Measurements from ENCODE around the gene LIN37. TPM values are rescaled to one million over a fixed set of nuclear protein-coding genes. Genes with fewer than 3 reads are reported as not detected.
"Not testable (repeated sequence)": the region's sequence is repeated elsewhere in the genome, so short reads cannot be mapped to it uniquely, and the experiment has no call there.

Gene LIN37
- total RNA-seq, 2 experiments from 2014 or later = 13.7 to 15.9 TPM

DNA sequence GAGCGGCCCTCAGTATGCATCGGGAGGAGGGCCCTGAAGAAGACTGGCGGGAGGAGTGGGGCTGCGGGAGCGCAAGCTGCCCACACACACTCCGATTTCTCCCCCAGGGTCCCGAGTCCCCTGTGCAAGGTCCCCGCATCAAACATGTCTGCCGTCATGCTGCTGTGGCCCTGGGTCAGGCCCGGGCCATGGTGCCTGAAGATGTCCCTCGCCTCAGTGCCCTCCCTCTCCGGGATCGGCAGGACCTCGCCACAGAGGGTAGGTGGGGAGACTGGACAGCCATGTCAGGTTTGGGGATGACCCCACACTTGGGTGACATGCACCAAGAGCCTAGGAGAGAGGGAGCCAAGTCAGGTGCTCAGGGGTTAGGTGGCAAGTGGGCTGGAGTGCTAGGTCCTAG lies 25.9 kb upstream of the LIN37 start:
- Mint-ChIP-seq H3K27ac (peak overlapping the region; percentile 31), H3K27me3 (no peaks in the 10 kb centered on the region), H3K4me3 (no peak overlapping the region), H3K36me3 (ENCODE audit: low read depth) (peaks cover 50% of the 10 kb centered on the region), H3K9me3 (no peaks in the 10 kb centered on the region), H3K4me1 (peaks cover 18% of the 10 kb centered on the region)
- POLR2A ChIA-PET = interaction anchor here (0.5 kb wide), 1 partner anchor 68 kb away, joined by 3 read pairs; no protein-coding TSS in a partner anchor
- DNase-seq = no peak
- CTCF ChIA-PET = interaction anchor here (0.8 to 1.7 kb wide), 2 partner anchors 14 to 20 kb away, joined by 3 to 5 read pairs; partner anchors contain the start of gene IGFLR1

DNA sequence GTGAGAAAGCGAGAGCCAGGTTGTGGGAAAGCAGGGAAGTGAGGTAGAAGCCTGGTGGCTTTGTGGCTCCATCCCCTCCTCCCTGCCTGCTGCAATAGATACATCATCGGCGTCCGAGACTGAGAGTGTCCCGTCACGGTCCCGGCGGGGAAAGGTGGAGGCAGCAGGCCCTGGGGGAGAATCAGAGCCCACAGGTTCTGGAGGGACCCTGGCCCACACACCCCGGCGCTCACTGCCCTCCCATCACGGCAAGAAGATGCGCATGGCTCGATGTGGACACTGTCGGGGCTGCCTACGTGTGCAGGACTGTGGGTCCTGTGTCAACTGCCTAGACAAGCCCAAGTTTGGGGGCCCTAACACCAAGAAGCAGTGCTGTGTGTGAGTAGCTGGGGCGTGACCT lies 25.5 kb upstream of the LIN37 start:
- Mint-ChIP-seq H3K4me1 (peaks cover 18% of the 10 kb centered on the region), H3K27me3 (no peaks in the 10 kb centered on the region), H3K9me3 (no peaks in the 10 kb centered on the region), H3K4me3 (no peak overlapping the region), H3K27ac (no peak overlapping the region), H3K36me3 (ENCODE audit: low read depth) (peaks cover 51% of the 10 kb centered on the region)
- ChIA-PET POLR2A (no interaction called here), CTCF (interaction anchor here (0.7 to 2.9 kb wide), 5 partner anchors 9 to 22 kb away, joined by 3 to 13 read pairs (median 3); partner anchors contain the start of genes IGFLR1, PSENEN and U2AF1L4)
- no peak for DNase-seq

DNA sequence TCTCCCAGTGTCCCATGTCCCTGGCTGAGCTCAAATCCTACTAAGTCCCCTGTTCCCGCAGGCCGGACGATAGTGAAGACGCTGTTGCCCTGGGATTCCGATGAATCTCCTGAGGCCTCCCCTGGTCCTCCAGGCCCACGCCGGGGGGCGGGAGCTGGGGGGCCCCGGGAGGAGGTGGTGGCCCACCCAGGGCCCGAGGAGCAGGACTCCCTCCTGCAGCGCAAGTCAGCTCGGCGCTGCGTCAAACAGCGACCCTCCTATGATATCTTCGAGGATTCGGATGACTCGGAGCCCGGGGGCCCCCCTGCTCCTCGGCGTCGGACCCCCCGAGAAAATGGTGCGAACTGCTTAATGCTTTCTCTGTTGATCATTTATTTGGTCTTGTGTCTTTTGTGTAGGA lies 24.7 kb upstream of the LIN37 start:
- POLR2A ChIA-PET = no interaction called here
- H3K4me1 Mint-ChIP-seq = peaks cover 18% of the 10 kb centered on the region
- H3K4me3 Mint-ChIP-seq = no peak overlapping the region
- CTCF ChIA-PET = interaction anchor here (0.7 to 2.9 kb wide), 5 partner anchors 8 to 21 kb away, joined by 3 to 13 read pairs (median 3); partner anchors contain the start of genes IGFLR1, PSENEN and U2AF1L4
- no peak overlapping the region for H3K27ac Mint-ChIP-seq
- H3K36me3 Mint-ChIP-seq (ENCODE audit: low read depth) = peaks cover 59% of the 10 kb centered on the region
- DNase-seq = no peak
- no peaks in the 10 kb centered on the region for H3K27me3 Mint-ChIP-seq
- no peaks in the 10 kb centered on the region for H3K9me3 Mint-ChIP-seq

DNA sequence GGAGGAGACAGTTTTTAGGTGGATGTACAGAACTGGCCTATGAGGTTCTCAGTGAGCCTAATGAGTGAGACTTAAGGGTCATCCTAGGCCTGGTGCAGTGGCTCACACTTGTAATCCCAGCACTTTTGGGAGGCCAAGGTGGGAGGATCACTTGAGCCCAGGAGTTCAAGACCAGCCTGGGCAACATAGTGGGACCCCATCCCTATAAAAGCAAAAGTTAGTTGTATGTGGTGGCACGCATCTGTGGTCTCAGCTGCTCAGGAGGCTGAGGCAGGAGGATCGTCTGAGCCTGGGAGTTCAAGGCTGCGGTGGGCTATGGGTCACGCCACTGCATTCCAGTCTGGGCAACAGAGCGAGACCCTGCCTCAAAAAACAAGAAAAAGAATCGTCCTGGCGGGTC lies 24.2 kb upstream of the LIN37 start:
- H3K4me3 Mint-ChIP-seq, H3K27ac Mint-ChIP-seq, POLR2A ChIA-PET, H3K27me3 Mint-ChIP-seq, H3K9me3 Mint-ChIP-seq, DNase-seq: not testable (repeated sequence)
- CTCF ChIA-PET = interaction anchor here (2.9 kb wide), 1 partner anchor 13 kb away, joined by 13 read pairs; no protein-coding TSS in a partner anchor
- Mint-ChIP-seq H3K36me3 (ENCODE audit: low read depth) (peaks cover 63% of the 10 kb centered on the region), H3K4me1 (peaks cover 13% of the 10 kb centered on the region)

DNA sequence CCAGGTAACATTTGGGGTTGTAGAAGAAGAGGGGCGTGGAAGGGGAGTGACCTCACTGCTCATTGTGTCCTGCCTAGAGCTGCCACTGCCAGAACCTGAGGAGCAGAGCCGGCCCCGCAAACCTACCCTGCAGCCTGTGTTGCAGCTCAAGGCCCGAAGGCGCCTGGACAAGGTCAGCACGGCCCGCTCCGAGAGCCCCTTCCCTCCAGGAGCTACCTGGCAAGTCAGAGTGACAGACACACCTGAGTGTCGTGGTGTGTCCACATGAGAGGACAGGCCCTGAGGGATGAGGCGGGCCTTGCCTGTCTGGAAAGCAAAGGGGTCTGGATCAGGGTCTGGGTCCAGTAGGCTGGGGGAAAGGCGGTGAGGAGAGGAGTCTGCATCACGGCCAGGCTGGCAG lies 23.8 kb upstream of the LIN37 start:
- Mint-ChIP-seq H3K27me3 (no peaks in the 10 kb centered on the region), H3K36me3 (ENCODE audit: low read depth) (peaks cover 66% of the 10 kb centered on the region), H3K9me3 (no peaks in the 10 kb centered on the region), H3K27ac (no peak overlapping the region), H3K4me1 (peaks cover 9% of the 10 kb centered on the region), H3K4me3 (no peak overlapping the region)
- ChIA-PET CTCF (interaction anchor here (2.9 kb wide), 1 partner anchor 12 kb away, joined by 13 read pairs; no protein-coding TSS in a partner anchor), POLR2A (no interaction called here)
- no peak for DNase-seq

DNA sequence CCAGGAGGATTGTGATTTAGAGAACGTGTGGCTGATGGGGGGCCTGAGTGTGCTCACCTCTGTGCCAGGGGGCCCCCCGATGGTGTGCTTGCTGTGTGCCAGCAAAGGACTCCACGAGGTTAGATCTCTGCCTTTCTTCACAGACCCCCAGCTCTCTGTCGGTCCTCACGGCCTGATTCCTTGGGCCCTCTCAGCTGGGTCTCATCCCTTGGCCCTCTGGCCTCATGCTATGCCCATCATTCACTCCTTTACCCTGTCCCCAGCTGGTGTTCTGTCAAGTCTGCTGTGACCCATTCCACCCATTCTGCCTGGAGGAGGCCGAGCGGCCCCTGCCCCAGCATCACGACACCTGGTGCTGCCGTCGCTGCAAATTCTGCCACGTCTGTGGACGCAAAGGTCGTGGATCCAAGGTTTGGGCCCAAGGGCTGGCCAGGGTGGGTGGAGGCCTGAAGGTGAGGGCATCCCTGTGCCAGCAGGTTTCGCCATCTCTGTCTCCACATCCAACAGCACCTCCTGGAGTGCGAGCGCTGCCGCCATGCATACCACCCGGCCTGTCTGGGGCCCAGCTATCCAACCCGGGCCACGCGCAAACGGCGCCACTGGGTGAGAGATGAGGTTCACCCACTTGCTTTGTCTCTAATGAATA lies 23.0 kb upstream of the LIN37 start:
- no peak for DNase-seq
- peaks cover 6% of the 10 kb centered on the region for H3K4me1 Mint-ChIP-seq
- peaks cover 69% of the 10 kb centered on the region for H3K36me3 Mint-ChIP-seq (ENCODE audit: low read depth)
- no peaks in the 10 kb centered on the region for H3K9me3 Mint-ChIP-seq
- ChIA-PET CTCF (interaction anchor here (2.9 kb wide), 1 partner anchor 11 kb away, joined by 13 read pairs; no protein-coding TSS in a partner anchor), POLR2A (no interaction called here)
- H3K27me3 Mint-ChIP-seq = no peaks in the 10 kb centered on the region
- H3K27ac Mint-ChIP-seq = no peak overlapping the region
- no peak overlapping the region for H3K4me3 Mint-ChIP-seq

DNA sequence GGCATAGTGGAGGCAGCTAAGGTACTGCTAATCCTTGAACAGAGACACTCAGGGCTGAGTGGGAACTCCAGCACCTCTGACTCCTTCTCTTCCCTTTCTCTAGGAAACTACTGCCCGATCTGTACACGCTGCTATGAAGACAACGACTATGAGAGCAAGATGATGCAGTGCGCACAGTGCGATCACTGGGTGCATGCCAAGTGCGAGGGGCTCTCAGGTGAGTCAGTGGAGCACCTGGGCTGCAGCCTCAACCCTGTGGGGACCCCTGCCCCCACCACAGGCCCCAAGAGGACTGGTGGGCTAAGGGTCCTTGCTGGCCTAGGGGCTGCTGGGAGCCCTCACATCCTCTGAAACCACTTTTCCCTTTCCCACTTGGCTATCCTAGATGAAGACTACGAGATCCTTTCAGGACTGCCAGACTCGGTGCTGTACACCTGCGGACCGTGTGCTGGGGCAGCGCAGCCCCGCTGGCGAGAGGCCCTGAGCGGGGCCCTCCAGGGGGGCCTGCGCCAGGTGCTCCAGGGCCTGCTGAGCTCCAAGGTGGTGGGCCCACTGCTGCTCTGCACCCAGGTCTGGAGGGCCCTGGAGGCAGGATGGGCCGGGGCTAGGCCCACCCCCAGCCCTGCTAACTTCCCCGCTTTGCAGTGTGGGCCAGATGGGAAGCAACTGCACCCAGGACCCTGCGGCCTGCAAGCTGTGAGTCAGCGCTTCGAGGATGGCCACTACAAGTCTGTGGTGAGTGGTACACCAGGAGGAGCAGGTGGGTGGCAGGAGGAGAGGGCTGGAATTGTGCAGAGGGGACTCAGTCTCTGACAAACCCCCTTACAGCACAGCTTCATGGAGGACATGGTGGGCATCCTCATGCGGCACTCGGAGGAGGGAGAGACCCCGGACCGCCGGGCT lies 21.1 kb upstream of the LIN37 start:
- Mint-ChIP-seq H3K27me3 (no peaks in the 10 kb centered on the region), H3K4me3 (no peak overlapping the region), H3K4me1 (no peaks in the 10 kb centered on the region), H3K27ac (no peak overlapping the region), H3K9me3 (no peaks in the 10 kb centered on the region), H3K36me3 (ENCODE audit: low read depth) (peaks cover 70% of the 10 kb centered on the region)
- ChIA-PET CTCF (interaction anchor here (0.8 to 2.4 kb wide), 7 partner anchors 10 to 93 kb away, joined by 3 to 11 read pairs (median 4); partner anchors contain the start of gene LIN37), POLR2A (no interaction called here)
- no peak for DNase-seq

DNA sequence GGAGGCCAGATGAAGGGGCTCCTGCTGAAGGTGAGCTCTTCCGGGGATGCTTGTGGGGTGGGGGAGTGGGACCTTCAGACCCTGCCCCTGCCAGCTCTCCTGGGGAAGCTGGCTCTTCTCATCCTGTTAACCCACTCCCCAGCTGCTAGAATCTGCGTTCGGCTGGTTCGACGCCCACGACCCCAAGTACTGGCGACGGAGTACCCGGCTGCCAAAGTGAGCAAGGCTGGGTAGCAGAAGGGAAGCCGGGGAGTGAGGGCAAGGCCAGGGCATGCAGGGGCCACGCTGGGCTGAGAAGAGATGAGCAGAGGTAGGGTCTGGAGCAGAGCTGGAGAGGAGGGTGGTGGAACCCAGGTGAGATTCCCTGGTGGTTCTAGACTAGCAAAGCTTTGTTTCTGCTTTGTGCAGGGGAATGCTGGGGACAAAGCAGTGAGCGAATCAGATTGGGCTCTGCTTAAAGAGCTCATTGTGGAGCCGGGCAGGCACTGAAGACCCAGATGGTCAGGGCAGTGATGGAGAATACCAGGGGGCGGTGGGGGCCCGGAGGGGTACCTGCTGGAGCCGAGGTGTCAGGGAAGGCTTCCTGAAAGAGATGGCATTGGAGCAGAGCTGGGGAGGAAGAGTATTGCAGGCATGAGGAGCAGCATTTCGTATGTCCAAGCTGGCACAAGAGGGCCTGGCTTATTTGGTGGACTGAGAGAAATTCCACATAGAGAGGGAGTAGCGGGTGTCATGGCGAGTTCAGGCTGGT lies 20.2 kb upstream of the LIN37 start:
- H3K9me3 Mint-ChIP-seq = no peaks in the 10 kb centered on the region
- H3K36me3 Mint-ChIP-seq (ENCODE audit: low read depth) = peaks cover 65% of the 10 kb centered on the region
- ChIA-PET CTCF (interaction anchor here (0.8 to 2.4 kb wide), 5 partner anchors 9 to 92 kb away, joined by 4 to 11 read pairs (median 7); partner anchors contain the start of gene LIN37), POLR2A (no interaction called here)
- H3K27ac Mint-ChIP-seq = no peak overlapping the region
- no peaks in the 10 kb centered on the region for H3K27me3 Mint-ChIP-seq
- no peaks in the 10 kb centered on the region for H3K4me1 Mint-ChIP-seq
- DNase-seq = no peak
- no peak overlapping the region for H3K4me3 Mint-ChIP-seq

DNA sequence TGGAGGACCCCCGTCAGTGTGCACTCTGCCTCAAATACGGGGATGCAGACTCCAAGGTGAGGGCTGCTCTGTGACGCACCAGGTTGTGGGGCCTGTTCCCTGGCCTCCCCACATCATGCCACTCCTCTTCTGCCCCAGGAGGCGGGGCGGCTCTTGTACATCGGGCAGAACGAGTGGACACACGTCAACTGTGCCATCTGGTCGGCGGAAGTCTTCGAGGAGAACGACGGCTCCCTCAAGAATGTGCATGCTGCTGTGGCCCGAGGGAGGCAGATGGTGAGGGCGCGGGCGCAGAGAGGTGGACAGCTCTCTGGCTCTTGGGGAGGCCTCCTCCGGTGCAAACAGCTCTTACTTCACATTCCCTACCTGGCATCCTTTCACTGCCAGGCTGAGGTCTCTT lies 19.4 kb upstream of the LIN37 start:
- Mint-ChIP-seq H3K27me3 (no peaks in the 10 kb centered on the region), H3K4me3 (no peak overlapping the region), H3K27ac (no peak overlapping the region), H3K4me1 (no peaks in the 10 kb centered on the region), H3K36me3 (ENCODE audit: low read depth) (peaks cover 63% of the 10 kb centered on the region), H3K9me3 (no peaks in the 10 kb centered on the region)
- DNase-seq = no peak
- CTCF ChIA-PET = interaction anchor here (1.2 to 2.4 kb wide), 4 partner anchors 8 to 35 kb away, joined by 4 to 11 read pairs (median 9); partner anchors contain the start of gene LIN37
- POLR2A ChIA-PET = no interaction called here

DNA sequence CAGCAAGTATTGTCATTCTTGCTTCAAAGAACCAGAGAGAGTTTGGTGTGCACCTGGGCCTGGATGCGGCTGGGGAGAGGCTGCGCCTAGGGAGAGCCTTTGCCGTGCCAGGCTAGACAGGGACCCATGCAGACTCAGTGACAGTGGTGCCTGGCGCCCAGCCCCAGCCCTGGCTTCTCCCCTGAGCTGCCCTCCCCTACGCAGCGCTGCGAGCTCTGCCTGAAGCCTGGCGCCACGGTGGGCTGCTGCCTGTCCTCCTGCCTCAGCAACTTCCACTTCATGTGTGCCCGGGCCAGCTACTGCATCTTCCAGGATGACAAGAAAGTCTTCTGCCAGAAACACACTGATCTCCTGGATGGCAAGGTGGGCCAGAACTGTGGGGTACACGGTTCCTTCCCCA lies 18.6 kb upstream of the LIN37 start:
- no peak overlapping the region for H3K4me3 Mint-ChIP-seq
- no peaks in the 10 kb centered on the region for H3K4me1 Mint-ChIP-seq
- ChIA-PET POLR2A (no interaction called here), CTCF (interaction anchor here (0.8 to 2.3 kb wide), 2 partner anchors 10 to 11 kb away, joined by 3 to 11 read pairs; no protein-coding TSS in a partner anchor)
- peaks cover 67% of the 10 kb centered on the region for H3K36me3 Mint-ChIP-seq (ENCODE audit: low read depth)
- no peaks in the 10 kb centered on the region for H3K27me3 Mint-ChIP-seq
- no peak for DNase-seq
- no peak overlapping the region for H3K27ac Mint-ChIP-seq
- H3K9me3 Mint-ChIP-seq = no peaks in the 10 kb centered on the region

DNA sequence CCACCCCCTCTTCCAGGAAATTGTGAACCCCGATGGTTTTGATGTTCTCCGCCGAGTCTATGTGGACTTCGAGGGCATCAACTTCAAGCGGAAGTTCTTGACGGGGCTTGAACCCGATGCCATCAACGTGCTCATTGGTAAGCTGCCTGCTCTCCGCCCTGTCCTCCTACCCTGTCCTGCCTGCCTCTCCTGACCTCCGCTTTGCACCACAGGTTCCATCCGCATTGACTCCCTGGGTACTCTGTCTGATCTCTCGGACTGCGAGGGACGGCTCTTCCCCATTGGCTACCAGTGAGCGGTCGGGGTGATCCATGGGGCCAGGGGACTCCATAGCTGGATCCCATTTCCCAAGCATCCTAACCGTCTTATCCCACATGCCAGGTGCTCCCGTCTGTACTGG lies 18.1 kb upstream of the LIN37 start:
- Mint-ChIP-seq H3K27me3 (no peaks in the 10 kb centered on the region), H3K9me3 (no peaks in the 10 kb centered on the region), H3K4me1 (no peaks in the 10 kb centered on the region), H3K4me3 (no peak overlapping the region), H3K36me3 (ENCODE audit: low read depth) (peaks cover 64% of the 10 kb centered on the region), H3K27ac (no peak overlapping the region)
- DNase-seq = no peak
- POLR2A ChIA-PET = no interaction called here
- CTCF ChIA-PET = interaction anchor here (0.8 kb wide), 1 partner anchor 12 kb away, joined by 3 read pairs; no protein-coding TSS in a partner anchor

DNA sequence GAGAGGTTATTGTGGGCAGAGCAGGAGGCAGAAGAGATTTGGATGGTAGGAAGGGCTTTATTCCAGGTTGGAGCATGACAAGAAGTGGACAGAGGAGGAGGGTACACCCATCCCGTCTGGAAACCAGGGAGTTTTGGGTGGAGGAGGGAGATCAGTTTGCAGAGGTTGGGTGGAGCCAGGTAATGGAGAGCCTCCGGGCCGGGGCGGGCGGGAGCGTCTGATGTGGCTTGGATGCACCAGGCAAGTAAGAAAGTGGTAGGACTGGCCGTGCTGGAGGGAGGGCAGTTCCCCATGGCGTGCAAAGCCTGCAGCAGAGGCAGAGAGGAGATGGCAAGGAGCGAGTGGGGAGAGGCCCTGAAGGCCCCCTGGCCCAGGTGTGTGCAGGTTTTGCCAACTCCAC lies 17.0 kb upstream of the LIN37 start:
- H3K9me3 Mint-ChIP-seq = no peaks in the 10 kb centered on the region
- POLR2A ChIA-PET = no interaction called here
- H3K27ac Mint-ChIP-seq = no peak overlapping the region
- no peaks in the 10 kb centered on the region for H3K27me3 Mint-ChIP-seq
- H3K4me1 Mint-ChIP-seq = peaks cover 2% of the 10 kb centered on the region
- H3K36me3 Mint-ChIP-seq (ENCODE audit: low read depth) = peaks cover 54% of the 10 kb centered on the region
- H3K4me3 Mint-ChIP-seq = no peak overlapping the region
- CTCF ChIA-PET = no interaction called here
- DNase-seq = no peak

Data from activated CD4-positive, alpha-beta T cell treated with anti-CD3 and anti-CD28 coated beads, Interleukin-2, amount 10 ng/mL, durations not matched to agents 7 days and 5 days (primary cell).